ENCODE measurements around the gene TUT4. TPM values are rescaled to one million over a fixed set of nuclear protein-coding genes. Genes with fewer than 3 reads are reported as not detected.

The TUT4 gene
- total and polyA plus RNA-seq, 2 experiments from 2014 or later = 69.9 to 116 TPM

DNA sequence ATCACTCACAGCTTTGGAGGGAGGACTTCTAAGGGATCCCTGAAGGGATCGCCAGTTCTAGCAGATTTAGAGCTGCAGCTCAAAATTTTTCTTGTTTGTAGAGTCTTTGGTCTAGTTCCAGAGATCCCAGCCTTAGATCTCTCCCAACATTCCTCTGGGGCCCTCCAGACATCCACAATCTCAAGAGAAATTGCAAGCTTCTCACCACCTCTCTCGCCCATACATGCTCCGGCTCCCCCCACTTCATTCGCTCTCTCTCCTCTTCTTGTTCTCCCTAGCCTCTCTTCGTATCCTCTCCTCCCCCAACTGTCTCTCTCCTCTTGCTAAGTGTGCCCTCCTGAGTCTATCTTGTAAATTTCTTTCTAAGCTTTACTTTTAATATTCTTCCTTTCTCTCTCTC, 15.1 kb upstream of the TUT4 start:
- TF ChIP-seq JUNB (IDR thresholded peaks at IDR 0.05; ENCODE audit: unreplicated experiment) = no peak
- TF ChIP-seq CTCF (conservative IDR thresholded peaks at IDR 0.05; ENCODE audit: low read depth in 2 of 2) = peak in 1 of 2 experiments; percentile 22; a peak in 1 of 4 replicates
- H3K79me2 ChIP-seq (replicated peaks; ENCODE audit: insufficient read depth) = no peaks in the 10 kb centered on the region
- H3F3A ChIP-seq (replicated peaks; ENCODE audit: low read depth) = no peaks in the 10 kb centered on the region
- Mint-ChIP-seq H3K4me3 (no peak overlapping the region; the same call in 2 of the 3 replicates), H3K27me3 (ENCODE audit: insufficient read depth, low read depth, poor library complexity) (no peaks in the 10 kb centered on the region), H3K36me3 (ENCODE audit: low read depth) (no peaks in the 10 kb centered on the region), H3K4me1 (peaks cover 14% of the 10 kb centered on the region), H3K9me3 (no peaks in the 10 kb centered on the region), H3K27ac (no peak overlapping the region)
- H3K27ac ChIP-seq (ENCODE audit: low read depth) = no peak overlapping the region
- DNase-seq (ENCODE audit: low spot score) (peak; percentile 24), ATAC-seq (peak; percentile 70)
- H4K20me1 ChIP-seq (replicated peaks; ENCODE audit: insufficient read depth) = no peaks in the 10 kb centered on the region
- H3K4me2 ChIP-seq = peak overlapping the region; percentile 22; the same call in 1 of the 2 replicates
- no peaks in the 10 kb centered on the region for H3K27me3 ChIP-seq (ENCODE audit: insufficient read depth)
- H3K4me1 ChIP-seq (ENCODE audit: insufficient read depth) = no peaks in the 10 kb centered on the region
- H3K36me3 ChIP-seq (ENCODE audit: insufficient read depth) = no peaks in the 10 kb centered on the region
- H3K9me2 ChIP-seq (ENCODE audit: insufficient read depth) = no peaks in the 10 kb centered on the region
- H3K4me3 ChIP-seq = no peak overlapping the region
- H2AFZ ChIP-seq = peak overlapping the region; percentile 89

DNA sequence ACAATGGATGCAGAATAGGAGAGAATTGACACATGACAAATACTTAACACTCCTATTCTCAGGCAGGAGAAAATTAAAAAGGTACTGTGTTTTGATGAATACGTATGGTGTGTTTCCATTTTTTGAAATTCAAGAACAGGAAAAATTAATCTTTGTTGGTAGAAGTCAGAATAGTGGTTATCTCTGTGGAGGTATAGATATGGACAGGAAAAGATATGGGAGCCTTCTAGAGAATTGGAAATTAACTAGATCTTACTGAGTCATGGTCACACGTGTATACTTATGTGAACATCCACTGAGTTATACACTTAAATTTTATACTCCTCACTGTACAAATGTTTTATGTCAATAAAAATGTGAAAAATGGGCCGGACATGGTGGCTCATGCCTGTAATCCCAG, 9.9 kb upstream of the TUT4 start:
- Histone ChIP-seq H3K4me2 (no peak overlapping the region), H3K27me3 (ENCODE audit: insufficient read depth) (no peaks in the 10 kb centered on the region), H3F3A (replicated peaks; ENCODE audit: low read depth) (no peaks in the 10 kb centered on the region), H3K27ac (ENCODE audit: low read depth) (no peak overlapping the region), H2AFZ (no peak overlapping the region), H3K4me3 (no peak overlapping the region), H4K20me1 (replicated peaks; ENCODE audit: insufficient read depth) (no peaks in the 10 kb centered on the region), H3K36me3 (ENCODE audit: insufficient read depth) (no peaks in the 10 kb centered on the region), H3K79me2 (replicated peaks; ENCODE audit: insufficient read depth) (no peaks in the 10 kb centered on the region), H3K9me2 (ENCODE audit: insufficient read depth) (no peaks in the 10 kb centered on the region), H3K4me1 (ENCODE audit: insufficient read depth) (no peaks in the 10 kb centered on the region)
- Mint-ChIP-seq H3K27me3 (ENCODE audit: insufficient read depth, low read depth, poor library complexity) (no peaks in the 10 kb centered on the region), H3K27ac (no peak overlapping the region), H3K36me3 (ENCODE audit: low read depth) (no peaks in the 10 kb centered on the region), H3K4me3 (no peak overlapping the region), H3K4me1 (peaks cover 3% of the 10 kb centered on the region; the same call in 1 of the 3 replicates), H3K9me3 (no peaks in the 10 kb centered on the region; the same call in 2 of the 3 replicates)
- ATAC-seq (no peak), DNase-seq (ENCODE audit: low spot score) (no peak)
- TF ChIP-seq EZH2 (IDR thresholded peaks at IDR 0.05; ENCODE audit: low read depth, unreplicated experiment) = no peak

GRCh38 chr1:52559875-52560274, 7.0 kb upstream of the TUT4 start:
- peaks cover 5% of the 10 kb centered on the region for H3K4me1 Mint-ChIP-seq
- H3K4me2 ChIP-seq = no peak overlapping the region
- H3K27me3 ChIP-seq (ENCODE audit: insufficient read depth) = no peaks in the 10 kb centered on the region
- H3F3A ChIP-seq (replicated peaks; ENCODE audit: low read depth) = no peaks in the 10 kb centered on the region
- no peak overlapping the region for H2AFZ ChIP-seq
- no peak overlapping the region for H3K27ac Mint-ChIP-seq
- no peak overlapping the region for H3K27ac ChIP-seq (ENCODE audit: low read depth)
- DNase-seq (ENCODE audit: low spot score) = no peak
- no peak overlapping the region for H3K4me3 Mint-ChIP-seq
- H4K20me1 ChIP-seq (replicated peaks; ENCODE audit: insufficient read depth) = no peaks in the 10 kb centered on the region
- no peaks in the 10 kb centered on the region for H3K79me2 ChIP-seq (replicated peaks; ENCODE audit: insufficient read depth)
- H3K9me3 Mint-ChIP-seq = no peaks in the 10 kb centered on the region; the same call in 2 of the 3 replicates
- no peaks in the 10 kb centered on the region for H3K36me3 Mint-ChIP-seq (ENCODE audit: low read depth)
- TF ChIP-seq CREB1 (CRISPR knock-in tag; IDR thresholded peaks at IDR 0.05; ENCODE audit: low read depth) = no peak
- TF ChIP-seq REST (IDR thresholded peaks at IDR 0.05; ENCODE audit: unreplicated experiment) = no peak
- no peak for TF ChIP-seq EZH2phosphoT487 (IDR thresholded peaks at IDR 0.05; ENCODE audit: unreplicated experiment)
- no peak for TF ChIP-seq ZNF114 (CRISPR knock-in tag; IDR thresholded peaks at IDR 0.05)
- H3K9me2 ChIP-seq (ENCODE audit: insufficient read depth) = no peaks in the 10 kb centered on the region
- H3K4me1 ChIP-seq (ENCODE audit: insufficient read depth) = no peaks in the 10 kb centered on the region; the same call in none of the 2 replicates
- H3K36me3 ChIP-seq (ENCODE audit: insufficient read depth) = no peaks in the 10 kb centered on the region
- no peaks in the 10 kb centered on the region for H3K27me3 Mint-ChIP-seq (ENCODE audit: insufficient read depth, low read depth, poor library complexity)
- no peak overlapping the region for H3K4me3 ChIP-seq
- ATAC-seq = no peak

All from GM23338 (cell line).